ENCODE data around the gene PLA2G10.
"Not testable (repeated sequence)": the region's sequence is repeated elsewhere in the genome, so short reads cannot be mapped to it uniquely, and the experiment has no call there.

Gene PLA2G10

GRCh38 chr16:14667347-14668266, 26.5 kb downstream of the PLA2G10 start:
- no peak for DNase-seq (ENCODE audit: low read depth in 2 of 2)

GRCh38 chr16:14658063-14658462, 36.0 kb downstream of the PLA2G10 start:
- no peak for DNase-seq (ENCODE audit: low read depth in 2 of 2)

- no peak for DNase-seq (ENCODE audit: low read depth in 2 of 2)
Measured at GRCh38 chr16:14652726-14653125, 41.4 kb downstream of the PLA2G10 start.

GRCh38 chr16:14650629-14651028, 43.5 kb downstream of the PLA2G10 start:
- no peak for DNase-seq (ENCODE audit: low read depth in 2 of 2)

GRCh38 chr16:14649816-14650215, 44.3 kb downstream of the PLA2G10 start:
- no peak for DNase-seq (ENCODE audit: low read depth in 2 of 2)

GRCh38 chr16:14641926-14642325, 52.2 kb downstream of the PLA2G10 start:
- DNase-seq (ENCODE audit: low read depth in 2 of 2) = no peak

- DNase-seq (ENCODE audit: low read depth in 2 of 2) = no peak
Measured at GRCh38 chr16:14641206-14641605, 52.9 kb downstream of the PLA2G10 start.

- DNase-seq (ENCODE audit: low read depth in 2 of 2) = no peak
Measured at GRCh38 chr16:14640538-14640937, 53.6 kb downstream of the PLA2G10 start.

- not testable (repeated sequence) for DNase-seq (ENCODE audit: low read depth in 2 of 2)
Measured at GRCh38 chr16:14636951-14637240, 57.2 kb downstream of the PLA2G10 start.

- DNase-seq (ENCODE audit: low read depth in 2 of 2) = not testable (repeated sequence)
Measured at GRCh38 chr16:14636179-14636950, 57.7 kb downstream of the PLA2G10 start.

GRCh38 chr16:14635395-14636165, 58.5 kb downstream of the PLA2G10 start:
- no peak for DNase-seq (ENCODE audit: low read depth in 2 of 2)

- no peak for DNase-seq (ENCODE audit: low read depth in 2 of 2)
Measured at GRCh38 chr16:14634389-14634725, 59.8 kb downstream of the PLA2G10 start.

GRCh38 chr16:14632693-14633569, 61.2 kb downstream of the PLA2G10 start, which contains the start of gene BFAR:
Gene BFAR (plus strand): TSS chr16:14632951. CDS start chr16:14644347, 11,396 bp downstream.
- DNase-seq (ENCODE audit: low read depth in 2 of 2) = peak; percentile 98 to 99

GRCh38 chr16:14630620-14631330, 63.3 kb downstream of the PLA2G10 start:
- DNase-seq (ENCODE audit: low read depth in 2 of 2) = not testable (repeated sequence)

GRCh38 chr16:14629919-14630619, 64.0 kb downstream of the PLA2G10 start, which contains the start of gene PARN:
Gene PARN (minus strand): TSS chr16:14630260. CDS start chr16:14630125, 135 bp downstream.
- peak; percentile 89 to 97 for DNase-seq (ENCODE audit: low read depth in 2 of 2)

GRCh38 chr16:14629612-14629918, 64.5 kb downstream of the PLA2G10 start:
- DNase-seq (ENCODE audit: low read depth in 2 of 2) = peak in 1 of 2 experiments; percentile 10

GRCh38 chr16:14628806-14629611, 65.1 kb downstream of the PLA2G10 start:
- no peak for DNase-seq (ENCODE audit: low read depth in 2 of 2)

- DNase-seq (ENCODE audit: low read depth in 2 of 2) = no peak
Measured at GRCh38 chr16:14627078-14627477, 67.0 kb downstream of the PLA2G10 start.

Data from stimulated activated CD4-positive, alpha-beta T cell treated with anti-CD3 and anti-CD28 coated beads, Interleukin-12 subunit alpha, Interleukin-12 subunit beta, amount 100 ng/mL, for 24 hours (primary cell).